A549 (cell line): ENCODE data around the gene GPR137B. TPM values are rescaled to one million over a fixed set of nuclear protein-coding genes. Genes with fewer than 3 reads are reported as not detected.

ENCODE experiments used
- ATAC-seq, 2 experiments: fragments of 200-7000 bp in 1 of 2; fragments of >200 bp in 1 of 2; cut with Nextera tagmentation in 1 of 2; cut with Tn5 transposase in 1 of 2; 3 replicates each; pipeline versions ENCODE4 v1.8.0 to v1.9.1; 2018 to 2020; ENCODE audit warnings: mild to moderate bottlenecking in 1 of 2, moderate library complexity in 1 of 2
- CTCF ChIA-PET: fragments of 300-600 bp; sonication (Branson Sonifier 250); formaldehyde crosslinking; extraction: SDS; loops from one replicate; lab custom pipeline; 2021; ENCODE audit warnings: antibody characterized with exemption, inconsistent platforms; lab: Yijun Ruan, JAX
- POLR2A ChIA-PET: fragments of 350-600 bp; formaldehyde crosslinking; extraction: SDS; loops from one replicate; lab custom pipeline; 2021; ENCODE audit warnings: antibody characterized with exemption, inconsistent platforms; lab: Yijun Ruan, JAX
- DNase-seq, 2 experiments: peaks; one replicate each; pipeline versions ENCODE4 v3.0.0 to v3.0.0-alpha.2; 2011 to 2016; ENCODE audit warnings: low read depth in 1 of 2, low spot score in 1 of 2
- FAIRE-seq: peaks from 2 replicates; lab custom pipeline; 2011; peaks lifted over from hg19 to GRCh38; lab: Jason Lieb, UNC
- H3K27ac ChIP-seq, 2 experiments: fragments of >200 bp; sonication (Bioruptor Twin); formaldehyde crosslinking; 3 replicates each; pipeline ENCODE4 v1.5.1; 2016 to 2017
- H3K4me1 ChIP-seq: fragments of >200 bp; sonication (Bioruptor Twin); formaldehyde crosslinking; 3 replicates; pipeline ENCODE4 v1.6.1; 2016
- H3K4me2 ChIP-seq: fragments of >200 bp; sonication (Bioruptor Twin); formaldehyde crosslinking; 3 replicates; pipeline ENCODE4 v1.6.1; 2016
- H3K4me3 ChIP-seq: fragments of >200 bp; sonication (Bioruptor Twin); formaldehyde crosslinking; 3 replicates; pipeline ENCODE4 v1.5.1; 2016
- H3K9me3 ChIP-seq: fragments of >200 bp; sonication (Bioruptor Twin); formaldehyde crosslinking; 3 replicates; pipeline ENCODE4 v1.6.1; 2016
- BCL3 ChIP-seq: fragments of >200 bp; sonication (Bioruptor Twin); formaldehyde crosslinking; IDR thresholded peaks from 3 replicates; pipeline ENCODE4 v1.6.1; 2016
- BHLHE40 ChIP-seq: IDR thresholded peaks from 2 replicates; pipeline ENCODE4 v1.6.1; 2012; ENCODE audit warnings: low read depth, low read length, inconsistent platforms
- CBX2 ChIP-seq: fragments of 200-600 bp; sonication (generic); IDR thresholded peaks from 2 replicates; pipeline ENCODE4 v1.6.1; 2016; ENCODE audit warnings: low read depth, mild to moderate bottlenecking, borderline replicate concordance
- CHD4 ChIP-seq: fragments of 200-600 bp; sonication (generic); IDR thresholded peaks from 2 replicates; pipeline ENCODE4 v1.6.1; 2016; ENCODE audit warnings: antibody characterized with exemption, mild to moderate bottlenecking, borderline replicate concordance
- EHF ChIP-seq: fragments of 250-450 bp; sonication (Bioruptor Pico); IDR thresholded peaks from 2 replicates; pipeline ENCODE4 v1.5.0; 2020; ENCODE audit warnings: mild to moderate bottlenecking
- EHMT2 ChIP-seq: fragments of 200-600 bp; sonication (generic); IDR thresholded peaks from 2 replicates; pipeline ENCODE4 v1.6.1; 2016; ENCODE audit warnings: antibody characterized with exemption, low read depth, mild to moderate bottlenecking, moderate library complexity
- ELK1 ChIP-seq: fragments of 150-350 bp; IDR thresholded peaks from 2 replicates; pipeline ENCODE4 v1.6.1; 2014; ENCODE audit warnings: low read depth, mild to moderate bottlenecking, low read length
- EP300 ChIP-seq, 2 experiments: fragments of >200 bp; sonication (Bioruptor Twin); formaldehyde crosslinking; IDR thresholded peaks; 2 replicates in 1 of 2; 3 replicates in 1 of 2; pipeline ENCODE4 v1.6.1; 2016 to 2017
- HEYL ChIP-seq: fragments of 250-450 bp; sonication (Bioruptor Pico); IDR thresholded peaks from 2 replicates; pipeline ENCODE4 v1.8.0; 2021; ENCODE audit warnings: mild to moderate bottlenecking, moderate library complexity
- HMGXB4 ChIP-seq: fragments of 250-450 bp; sonication (Bioruptor Pico); IDR thresholded peaks from 2 replicates; pipeline ENCODE4 v1.5.0; 2021; ENCODE audit warnings: mild to moderate bottlenecking, moderate library complexity, borderline replicate concordance
- HOXB13 ChIP-seq: fragments of 250-450 bp; sonication (Bioruptor Pico); IDR thresholded peaks from 2 replicates; pipeline ENCODE4 v1.5.0; 2020; ENCODE audit warnings: low read depth, mild to moderate bottlenecking, moderate library complexity
- HOXB5 ChIP-seq: fragments of 250-450 bp; sonication (Bioruptor Pico); IDR thresholded peaks from 2 replicates; pipeline ENCODE4 v1.5.0; 2020; ENCODE audit warnings: mild to moderate bottlenecking, moderate library complexity
- JUNB ChIP-seq: fragments of >200 bp; sonication (Bioruptor Twin); formaldehyde crosslinking; IDR thresholded peaks from 2 replicates; pipeline ENCODE4 v1.6.1; 2016
- KDM1A ChIP-seq: fragments of 200-600 bp; sonication (generic); IDR thresholded peaks from 2 replicates; pipeline ENCODE4 v1.6.1; 2016; ENCODE audit warnings: low read depth, mild to moderate bottlenecking
- KDM5A ChIP-seq: fragments of 200-600 bp; sonication (generic); IDR thresholded peaks from 2 replicates; pipeline ENCODE4 v1.6.1; 2016; ENCODE audit warnings: antibody characterized with exemption, mild to moderate bottlenecking
- MAFK ChIP-seq: fragments of 450-650 bp; IDR thresholded peaks from 2 replicates; pipeline ENCODE4 v1.6.1; 2014; ENCODE audit not compliant: partially characterized antibody
- MAX ChIP-seq: IDR thresholded peaks from 2 replicates; pipeline ENCODE4 v1.6.1; 2012
- NFE2L2 ChIP-seq: fragments of 150-350 bp; conservative IDR thresholded peaks from 2 replicates; pipeline ENCODE4 v1.6.1; 2014; ENCODE audit warnings: low read length
- RARB ChIP-seq: fragments of 250-450 bp; sonication (Bioruptor Pico); IDR thresholded peaks from 2 replicates; pipeline ENCODE4 v1.8.0; 2021; ENCODE audit warnings: mild to moderate bottlenecking, moderate library complexity
- REST ChIP-seq: fragments of 200-600 bp; sonication (generic); IDR thresholded peaks from 2 replicates; pipeline ENCODE4 v1.6.1; 2016; ENCODE audit warnings: antibody characterized with exemption, mild to moderate bottlenecking, moderate library complexity
- SMC3 ChIP-seq: fragments of >200 bp; sonication (Bioruptor Twin); formaldehyde crosslinking; IDR thresholded peaks from 3 replicates; pipeline ENCODE4 v1.6.1; 2018; ENCODE audit warnings: inconsistent platforms
- TP53 ChIP-seq: fragments of 250-450 bp; sonication (Bioruptor Pico); IDR thresholded peaks from 2 replicates; pipeline ENCODE4 v1.5.0; 2021; ENCODE audit warnings: mild to moderate bottlenecking, moderate library complexity
- ZC3H11A ChIP-seq: fragments of 450-650 bp; IDR thresholded peaks from 2 replicates; pipeline ENCODE4 v1.6.1; 2014; ENCODE audit warnings: antibody characterized with exemption, mild to moderate bottlenecking
- ZNF302 ChIP-seq: fragments of 250-450 bp; sonication (Bioruptor Pico); IDR thresholded peaks from 2 replicates; pipeline ENCODE4 v1.9.0; 2021; ENCODE audit warnings: inconsistent platforms, mild to moderate bottlenecking, moderate library complexity
- ZSCAN20 ChIP-seq: fragments of 250-450 bp; sonication (Bioruptor Pico); IDR thresholded peaks from 2 replicates; pipeline ENCODE4 v1.8.0; 2022; ENCODE audit warnings: mild to moderate bottlenecking, moderate library complexity
- WGBS: methylation state at CpG from one replicate; pipeline ENCODE4 v1.1.6; 2017; ENCODE audit errors: missing lambda C conversion rate; 5-methylcytosine and 5-hydroxymethylcytosine counted together
- polyA plus RNA-seq, 4 experiments: library from polyadenylated mRNA; depleted of rRNA in 3 of 4; stranded (reverse); fragments of >200 nt; fragmentation: RNase III in 1 of 4; extraction: RNeasy Plus Mini Kit Qiagen cat#74134 plus additional on column Dnase treatment in 1 of 4; gene quantifications; 2 replicates in 3 of 4; 3 replicates in 1 of 4; pipeline ENCODE4 v1.2.3, GENCODE V29; 2011 to 2017

GPR137B gene
- polyA plus RNA-seq, 2 of the 4 experiments (the other 2 are of a cell fraction): 5.8 to 9.2 TPM

GRCh38 chr1:236133339-236133738 is 9.0 kb upstream of the GPR137B start:
- CTCF ChIA-PET: interaction anchor here (0.7 to 1.5 kb wide), 2 partner anchors 25 to 29 kb away, joined by 3 to 4 read pairs; no protein-coding TSS in a partner anchor
- POLR2A ChIA-PET: no interaction called here
- ATAC-seq: no peak

GRCh38 chr1:236133802-236134201 is 8.5 kb upstream of the GPR137B start:
- no peaks in the 10 kb centered on the region for H3K9me3 ChIP-seq
- no peak overlapping the region for H3K4me3 ChIP-seq
- POLR2A ChIA-PET: no interaction called here
- DNase-seq: no peak
- no peak for TF ChIP-seq TP53 (CRISPR knock-in tag)
- TF ChIP-seq HEYL (CRISPR knock-in tag): no peak
- no peak for TF ChIP-seq BCL3
- no peak for TF ChIP-seq ZSCAN20 (CRISPR knock-in tag)
- TF ChIP-seq NFE2L2: no peak
- TF ChIP-seq MAFK: no peak
- no peak for TF ChIP-seq EP300 (IDR thresholded peaks at IDR 0.05)
- no peak for TF ChIP-seq HOXB13
- TF ChIP-seq CBX2: no peak
- no peak for TF ChIP-seq HOXB5 (CRISPR knock-in tag)
- TF ChIP-seq JUNB: no peak
- TF ChIP-seq RARB (CRISPR knock-in tag): no peak
- no peak for FAIRE-seq
- ATAC-seq: no peak
- H3K4me2 ChIP-seq: no peak overlapping the region
- CTCF ChIA-PET: interaction anchor here (0.6 to 1.5 kb wide), 2 partner anchors 29 to 1104 kb away, joined by 3 to 4 read pairs; no protein-coding TSS in a partner anchor
- H3K27ac ChIP-seq: no peak overlapping the region
- WGBS: 19% methylated on average over 1 of the region's 1 CpG
- no peaks in the 10 kb centered on the region for H3K4me1 ChIP-seq

More at GRCh38 chr1:236133339-236133738, 9.0 kb upstream of the GPR137B start:
- WGBS: 27% methylated on average over 7 of the region's 7 CpGs
- DNase-seq (no peak), FAIRE-seq (no peak)
- Histone ChIP-seq H3K9me3 (no peaks in the 10 kb centered on the region), H3K4me3 (no peak overlapping the region), H3K4me2 (no peak overlapping the region), H3K4me1 (no peaks in the 10 kb centered on the region), H3K27ac (no peak overlapping the region)
- no peak for TF ChIP-seq CBX2
- TF ChIP-seq ELK1: no peak
- TF ChIP-seq SMC3: no peak
- no peak for TF ChIP-seq MAX
- no peak for TF ChIP-seq REST
- no peak for TF ChIP-seq EHMT2
- no peak for TF ChIP-seq EP300 (IDR thresholded peaks at IDR 0.05)
- TF ChIP-seq CHD4: no peak
- no peak for TF ChIP-seq HEYL (CRISPR knock-in tag)
- no peak for TF ChIP-seq ZNF302
- no peak for TF ChIP-seq ZC3H11A
- no peak for TF ChIP-seq EHF (CRISPR knock-in tag)
- TF ChIP-seq HMGXB4 (CRISPR knock-in tag): no peak
- no peak for TF ChIP-seq BHLHE40
- TF ChIP-seq KDM1A: no peak
- TF ChIP-seq KDM5A: no peak
